Measurements from ENCODE around the gene KRT6B. TPM values are rescaled to one million over a fixed set of nuclear protein-coding genes. Genes with fewer than 3 reads are reported as not detected.

Gene KRT6B
- not detected in 2 replicates for total RNA-seq (2011; cell fraction: chromatin; rRNA removed; ENCODE audit: low replicate concordance)
- total RNA-seq (2011; cell fraction: nucleolus; rRNA removed): not detected in 2 replicates
- not detected in 2 replicates for total RNA-seq (2011; cell fraction: nucleoplasm; rRNA removed)
- not detected in 2 replicates for total RNA-seq (2014; rRNA removed)
- total RNA-seq (2014; rRNA removed; fragmentation: Illumina TruSeq; extraction: Trizol): not detected in 2 replicates
- not detected in 2 replicates for total RNA-seq (2015; rRNA removed; fragmentation: Illumina TruSeq; extraction: Trizol)
- not detected in 2 replicates for total RNA-seq (2021)
- not detected in 2 replicates for polyA plus RNA-seq (2011; rRNA removed)
- not detected in 2 replicates for polyA plus RNA-seq (2011; cell fraction: cytosol; rRNA removed)
- not detected in 2 replicates for polyA plus RNA-seq (2011; cell fraction: nucleus; rRNA removed)
- polyA plus RNA-seq (2012): not detected in 2 replicates
- not detected in 2 replicates for polyA plus RNA-seq (2014; fragmentation: Illumina TruSeq; extraction: Trizol)
- not detected for polyA plus RNA-seq (2014; fragmentation: Nextera tagmentation; extraction: Ambion mirVana)
- polyA plus RNA-seq (2014; rRNA removed): not detected in 2 replicates
- not detected in 2 replicates for polyA minus RNA-seq (2011; rRNA and poly(A)+ RNA removed)
- polyA minus RNA-seq (2011; cell fraction: cytosol; rRNA and poly(A)+ RNA removed): not detected in 2 replicates
- not detected in 2 replicates for polyA minus RNA-seq (2011; cell fraction: nucleus; rRNA and poly(A)+ RNA removed)
- Bru-seq, nascent RNA: not detected
- not detected for BruChase-seq, experiment 1, labeled RNA remaining after a 2-hour chase
- BruChase-seq, experiment 2, labeled RNA remaining after a 6-hour chase: not detected
- long read RNA-seq, experiment 1: 0 reads
- long read RNA-seq, experiment 2: 0 reads
- long read RNA-seq, experiment 3: 0 reads

- no peaks in the 10 kb centered on the region for H3K9me3 ChIP-seq (replicated peaks; ENCODE audit: control insufficient read depth, insufficient read depth, low read depth, low read length)
- POLR2A ChIA-PET: no interaction called here
- H3K9me1 ChIP-seq (ENCODE audit: control insufficient read depth, insufficient read depth, low read length): no peaks in the 10 kb centered on the region
- H3K4me3 ChIP-seq: no peak within 1 kb of the TSS
- no peak within 1 kb of the TSS for H2AFZ ChIP-seq (ENCODE audit: low read depth, low read length)
- no peak within 1 kb of the TSS for H3K27ac ChIP-seq (ENCODE audit: extremely low read depth, low read depth, low read length)
- in situ Hi-C loops (cut with MboI): no loop called here
- peaks cover 2 to 21% of the 10 kb centered on the region in 2 experiments; a peak in 2 of 5 replicates for H3K27me3 ChIP-seq (ENCODE audit: control insufficient read depth in 2 of 2, insufficient read depth in 2 of 2, low read length in 2 of 2)
- H3K79me2 ChIP-seq (ENCODE audit: control insufficient read depth, insufficient read depth, low read length): no peaks in the 10 kb centered on the region
- H3K9ac ChIP-seq (ENCODE audit: insufficient read depth in 1 of 2, low read depth in 2 of 2, low read length in 2 of 2): no peak within 1 kb of the TSS
- TF ChIP-seq SAFB2 (IDR thresholded peaks at IDR 0.05; ENCODE audit: borderline replicate concordance, low read depth, low read length, severe bottlenecking): no peak
- no peak for TF ChIP-seq CHD2 (IDR thresholded peaks at IDR 0.05; ENCODE audit: low read depth, low read length)
- TF ChIP-seq VEZF1 (CRISPR knock-in tag; IDR thresholded peaks at IDR 0.05): no peak
- no peak for TF ChIP-seq CBX2 (IDR thresholded peaks at IDR 0.05; ENCODE audit: insufficient read depth, low read length, poor library complexity, severe bottlenecking)
- no peak for TF ChIP-seq TAF15 (IDR thresholded peaks at IDR 0.05; ENCODE audit: low read depth, low read length)
- DNase-seq (ENCODE audit: extremely low read depth in 1 of 4, low spot score in 3 of 4) (no peak), FAIRE-seq (no peak), ATAC-seq (no peak)
- no TSS peak for BruUV-seq (replicated peaks)
- WGBS (ENCODE audit: insufficient coverage, low coverage, missing lambda C conversion rate): 0% methylated on average over 6 of the region's 6 CpGs
- no peaks in the 10 kb centered on the region for H3K36me3 ChIP-seq (ENCODE audit: control insufficient read depth, insufficient read depth, low read length)
- H3K4me1 ChIP-seq (replicated peaks in 1 of 2; ENCODE audit: control insufficient read depth in 2 of 2, insufficient read depth in 2 of 2, low read length in 2 of 2): no peaks in the 10 kb centered on the region
- CTCF ChIA-PET (ENCODE audit: low intra/inter-chr PET ratio): no interaction called here
- intact Hi-C loops (cut with micrococcal nuclease): no loop called here
- no peak within 1 kb of the TSS for H3K4me2 ChIP-seq (ENCODE audit: insufficient read depth, low read length)
- H4K20me1 ChIP-seq (replicated peaks; ENCODE audit: control insufficient read depth, insufficient read depth, low read length): no peaks in the 10 kb centered on the region; the same call in 1 of the 2 replicates
Measured at GRCh38 chr12:52452101-52452500, at the start of gene KRT6B. Gene KRT6B, minus strand, starts transcription at chr12:52452146. Its CDS starts 68 bp downstream, at chr12:52452078.
